WTC11 (cell line): ENCODE measurements around the gene DPCD. TPM values are rescaled to one million over a fixed set of nuclear protein-coding genes. Genes with fewer than 3 reads are reported as not detected.

Source experiments
- ATAC-seq: fragments of 200-7000 bp; cut with Tn5 transposase; 2 replicates; pipeline ENCODE4 v1.10.0; 2021; ENCODE audit warnings: mild to moderate bottlenecking, moderate library complexity
- CTCF ChIA-PET: fragments of 300-600 bp; sonication (Branson Sonifier 250); formaldehyde crosslinking; loops from one replicate; lab custom pipeline; 2021; ENCODE audit warnings: antibody characterized with exemption; lab: Charles Lee
- POLR2A ChIA-PET: fragments of 350-600 bp; sonication (Branson Sonifier 250); formaldehyde crosslinking; loops from one replicate; lab custom pipeline; 2021; ENCODE audit warnings: antibody characterized with exemption; lab: Charles Lee
- DNase-seq: peaks from one replicate; pipeline ENCODE4 v3.0.0; 2021; ENCODE audit warnings: low spot score
- H3K27ac Mint-ChIP-seq: 2 replicates; pipeline ENCODE4 v1.8.0; 2021; ENCODE audit warnings: mixed read lengths
- H3K27me3 Mint-ChIP-seq: 2 replicates; pipeline ENCODE4 v1.8.0; 2021; ENCODE audit warnings: low read depth, mild to moderate bottlenecking, moderate library complexity, mixed read lengths
- H3K36me3 Mint-ChIP-seq: 2 replicates; pipeline ENCODE4 v1.8.0; 2021; ENCODE audit warnings: mixed read lengths
- H3K4me1 Mint-ChIP-seq: 2 replicates; pipeline ENCODE4 v1.8.0; 2022; ENCODE audit warnings: mixed read lengths
- H3K4me3 Mint-ChIP-seq: 2 replicates; pipeline ENCODE4 v1.8.0; 2021; ENCODE audit warnings: mild to moderate bottlenecking, moderate library complexity, mixed read lengths
- H3K9me3 Mint-ChIP-seq: 2 replicates; pipeline ENCODE4 v1.8.0; 2021; ENCODE audit warnings: mixed read lengths
- ATF6 ChIP-seq: sonication (generic); formaldehyde crosslinking; IDR thresholded peaks from 2 replicates; pipeline ENCODE4 v1.8.1; 2023; ENCODE audit warnings: mild to moderate bottlenecking, missing genetic modification reagents
- CDX4 ChIP-seq: fragments of 250-450 bp; sonication (Bioruptor Pico); IDR thresholded peaks from 2 replicates; pipeline ENCODE4 v1.9.0; 2021; ENCODE audit warnings: moderate library complexity, mild to moderate bottlenecking, inconsistent platforms, borderline replicate concordance
- CREM ChIP-seq: sonication (generic); formaldehyde crosslinking; IDR thresholded peaks from 2 replicates; pipeline ENCODE4 v1.8.1; 2022; ENCODE audit warnings: mild to moderate bottlenecking, missing genetic modification reagents, moderate library complexity
- E2F4 ChIP-seq: sonication (generic); formaldehyde crosslinking; IDR thresholded peaks from 2 replicates; pipeline ENCODE4 v1.8.1; 2022; ENCODE audit warnings: low read depth, mild to moderate bottlenecking, moderate library complexity, missing genetic modification reagents, borderline replicate concordance
- E2F5 ChIP-seq: sonication (generic); formaldehyde crosslinking; IDR thresholded peaks from 2 replicates; pipeline ENCODE4 v1.8.1; 2022; ENCODE audit warnings: mild to moderate bottlenecking, moderate library complexity, missing genetic modification reagents
- HMGA2 ChIP-seq: fragments of 250-450 bp; sonication (Bioruptor Pico); IDR thresholded peaks from 2 replicates; pipeline ENCODE4 v1.4.0; 2021; ENCODE audit warnings: mild to moderate bottlenecking, moderate library complexity
- HMGXB4 ChIP-seq: sonication (generic); formaldehyde crosslinking; IDR thresholded peaks from 2 replicates; pipeline ENCODE4 v1.8.1; 2023; ENCODE audit warnings: mild to moderate bottlenecking, moderate library complexity, missing genetic modification reagents
- IRF2 ChIP-seq: sonication (generic); formaldehyde crosslinking; IDR thresholded peaks from 2 replicates; pipeline ENCODE4 v1.8.0; 2022; ENCODE audit warnings: low read depth, missing genetic modification reagents, borderline replicate concordance
- KAT7 ChIP-seq: sonication (generic); formaldehyde crosslinking; IDR thresholded peaks from 2 replicates; pipeline ENCODE4 v1.8.1; 2023; ENCODE audit warnings: missing genetic modification reagents, mild to moderate bottlenecking, borderline replicate concordance
- MAX ChIP-seq: sonication (generic); formaldehyde crosslinking; IDR thresholded peaks from 2 replicates; pipeline ENCODE4 v1.8.0; 2022; ENCODE audit warnings: mild to moderate bottlenecking, missing genetic modification reagents
- NFATC4 ChIP-seq: fragments of 250-450 bp; sonication (Bioruptor Pico); IDR thresholded peaks from 2 replicates; pipeline ENCODE4 v1.9.0; 2021; ENCODE audit warnings: mild to moderate bottlenecking
- NFYB ChIP-seq: sonication (generic); formaldehyde crosslinking; conservative IDR thresholded peaks from 2 replicates; pipeline ENCODE4 v1.8.0; 2022; ENCODE audit warnings: low read depth, missing genetic modification reagents
- PRDM15 ChIP-seq: sonication (generic); formaldehyde crosslinking; IDR thresholded peaks from 2 replicates; pipeline ENCODE4 v1.8.0; 2022; ENCODE audit warnings: missing genetic modification reagents
- SP1 ChIP-seq: sonication (generic); formaldehyde crosslinking; conservative IDR thresholded peaks from 2 replicates; pipeline ENCODE4 v1.8.1; 2022; ENCODE audit warnings: missing genetic modification reagents
- ZBTB43 ChIP-seq: sonication (generic); formaldehyde crosslinking; IDR thresholded peaks from 2 replicates; pipeline ENCODE4 v1.8.1; 2023; ENCODE audit warnings: mild to moderate bottlenecking, missing genetic modification reagents
- ZNF263 ChIP-seq: sonication (generic); formaldehyde crosslinking; IDR thresholded peaks from 2 replicates; pipeline ENCODE4 v1.8.1; 2022; ENCODE audit warnings: low read depth, mild to moderate bottlenecking, moderate library complexity, missing genetic modification reagents
- total RNA-seq: library from RNA; stranded (reverse); gene quantifications from 3 replicates; pipeline ENCODE4 v1.2.3, GENCODE V29; 2021

Gene DPCD
- total RNA-seq, 1 experiment from 2014 or later, result 21.8 TPM

GRCh38 chr10:101630633-101630920, 42.5 kb downstream of the DPCD start:
- CTCF ChIA-PET, result interaction anchor here (0.6 to 1.3 kb wide), 3 partner anchors 13 to 334 kb away, joined by 3 to 6 read pairs (median 4); no protein-coding TSS in a partner anchor
- POLR2A ChIA-PET, result no interaction called here
- no peak overlapping the region for H3K4me3 Mint-ChIP-seq

GRCh38 chr10:101631821-101632475, 43.8 kb downstream of the DPCD start:
- no peaks in the 10 kb centered on the region for H3K27me3 Mint-ChIP-seq
- no peak for ATAC-seq
- H3K36me3 Mint-ChIP-seq, result peaks cover 16% of the 10 kb centered on the region
- ChIA-PET CTCF (interaction anchor here (1.0 kb wide), 2 partner anchors 17 to 149 kb away, joined by 3 to 5 read pairs; no protein-coding TSS in a partner anchor), POLR2A (no interaction called here)
- no peak overlapping the region for H3K4me3 Mint-ChIP-seq
- no peak for DNase-seq
- H3K9me3 Mint-ChIP-seq, result peaks cover 8% of the 10 kb centered on the region
- H3K27ac Mint-ChIP-seq, result no peak overlapping the region
- peaks cover 6% of the 10 kb centered on the region for H3K4me1 Mint-ChIP-seq
- no peak for TF ChIP-seq E2F4
- TF ChIP-seq ATF6, result no peak
- no peak for TF ChIP-seq ZNF263 (CRISPR knock-in tag)
- TF ChIP-seq HMGA2 (CRISPR knock-in tag), result no peak
- TF ChIP-seq KAT7 (CRISPR knock-in tag), result no peak
- no peak for TF ChIP-seq E2F5 (CRISPR knock-in tag)
- no peak for TF ChIP-seq MAX (CRISPR knock-in tag)

More at GRCh38 chr10:101630633-101630920, 42.5 kb downstream of the DPCD start:
- H3K9me3 Mint-ChIP-seq, result peaks cover 6% of the 10 kb centered on the region
- TF ChIP-seq NFATC4, result no peak
- no peak for TF ChIP-seq CDX4
- no peak for TF ChIP-seq NFYB (CRISPR knock-in tag)
- TF ChIP-seq IRF2 (CRISPR knock-in tag), result no peak
- TF ChIP-seq PRDM15 (CRISPR knock-in tag), result no peak
- TF ChIP-seq CREM (CRISPR knock-in tag), result no peak
- TF ChIP-seq HMGXB4, result no peak
- no peak for TF ChIP-seq ZBTB43
- TF ChIP-seq SP1 (CRISPR knock-in tag), result no peak
- TF ChIP-seq, all 79 proteins: peak for 0
- H3K4me1 Mint-ChIP-seq, result peaks cover 6% of the 10 kb centered on the region
- ATAC-seq, result no peak
- H3K27me3 Mint-ChIP-seq, result no peaks in the 10 kb centered on the region; the same call in 1 of the 2 replicates
- no peak for DNase-seq
- no peak overlapping the region for H3K27ac Mint-ChIP-seq
- H3K36me3 Mint-ChIP-seq, result peaks cover 11% of the 10 kb centered on the region
